ENCODE results near the gene TRAPPC6A.

The TRAPPC6A gene

GRCh38 chr19:45217957-45218334 lies 39.9 kb upstream of the TRAPPC6A start:
- 0 out of 2 replicates have a peak, but pooled peaks cover 4% of the 10 kb centered on the region for H3K27me3 ChIP-seq (ENCODE audit: insufficient read depth, low read length)
- H3K9me2 ChIP-seq (ENCODE audit: low read depth, low read length) = no peaks in the 10 kb centered on the region
- no peaks in the 10 kb centered on the region for H3K79me2 ChIP-seq (ENCODE audit: insufficient read depth, low read length)
- no peak overlapping the region for H3K27ac ChIP-seq (ENCODE audit: low read depth, low read length, poor library complexity, severe bottlenecking)
- no peaks in the 10 kb centered on the region for H3K4me1 ChIP-seq (ENCODE audit: insufficient read depth, low read length, severe bottlenecking)
- no peaks in the 10 kb centered on the region for H3F3A ChIP-seq (ENCODE audit: insufficient read depth, low read length)
- H3K4me3 ChIP-seq (ENCODE audit: low read depth, low read length, poor library complexity, severe bottlenecking) = no peak overlapping the region
- no peaks in the 10 kb centered on the region for H3K9me3 ChIP-seq (ENCODE audit: low read length)
- TF ChIP-seq EZH2 (IDR thresholded peaks at IDR 0.05; ENCODE audit: borderline replicate concordance, low read length) (no peak), CTCF (IDR thresholded peaks at IDR 0.05; ENCODE audit: low read length) (no peak)
- H3K36me3 ChIP-seq (ENCODE audit: insufficient read depth, low read length) = no peaks in the 10 kb centered on the region
- no peak overlapping the region for H3K4me2 ChIP-seq (ENCODE audit: low read length)
- no peak overlapping the region for H2AFZ ChIP-seq (ENCODE audit: low read length)
- no peak overlapping the region for H3K9ac ChIP-seq (ENCODE audit: low read length)
- no peaks in the 10 kb centered on the region for H4K20me1 ChIP-seq (ENCODE audit: insufficient read depth, low read length)

- H3K9ac ChIP-seq (ENCODE audit: low read length) = no peak overlapping the region
- H3K4me3 ChIP-seq (ENCODE audit: low read depth, low read length, poor library complexity, severe bottlenecking) = no peak overlapping the region
- no peaks in the 10 kb centered on the region for H4K20me1 ChIP-seq (ENCODE audit: insufficient read depth, low read length)
- H3K36me3 ChIP-seq (ENCODE audit: insufficient read depth, low read length) = no peaks in the 10 kb centered on the region
- no peaks in the 10 kb centered on the region for H3K9me2 ChIP-seq (ENCODE audit: low read depth, low read length)
- no peak overlapping the region for H2AFZ ChIP-seq (ENCODE audit: low read length)
- no peaks in the 10 kb centered on the region for H3K79me2 ChIP-seq (ENCODE audit: insufficient read depth, low read length)
- H3K9me3 ChIP-seq (ENCODE audit: low read length) = no peaks in the 10 kb centered on the region
- H3K27ac ChIP-seq (ENCODE audit: low read depth, low read length, poor library complexity, severe bottlenecking) = no peak overlapping the region
- H3F3A ChIP-seq (ENCODE audit: insufficient read depth, low read length) = no peaks in the 10 kb centered on the region
- H3K4me2 ChIP-seq (ENCODE audit: low read length) = no peak overlapping the region
- no peak for TF ChIP-seq CTCF (IDR thresholded peaks at IDR 0.05; ENCODE audit: low read length)
- TF ChIP-seq EZH2 (IDR thresholded peaks at IDR 0.05; ENCODE audit: borderline replicate concordance, low read length) = no peak
- H3K4me1 ChIP-seq (ENCODE audit: insufficient read depth, low read length, severe bottlenecking) = no peaks in the 10 kb centered on the region
- no peaks in the 10 kb centered on the region for H3K27me3 ChIP-seq (ENCODE audit: insufficient read depth, low read length)
These were observed 39.3 kb upstream of the TRAPPC6A start for GRCh38 chr19:45217193-45217956.

- no peaks in the 10 kb centered on the region for H3K27me3 ChIP-seq (ENCODE audit: insufficient read depth, low read length)
These were observed 38.6 kb upstream of the TRAPPC6A start for GRCh38 chr19:45216667-45217066.

More at GRCh38 chr19:45216667-45217066, 38.6 kb upstream of the TRAPPC6A start:
- Histone ChIP-seq H2AFZ (ENCODE audit: low read length) (no peak overlapping the region), H3K9ac (ENCODE audit: low read length) (no peak overlapping the region), H3F3A (ENCODE audit: insufficient read depth, low read length) (no peaks in the 10 kb centered on the region), H3K27ac (ENCODE audit: low read depth, low read length, poor library complexity, severe bottlenecking) (no peak overlapping the region), H3K4me1 (ENCODE audit: insufficient read depth, low read length, severe bottlenecking) (no peaks in the 10 kb centered on the region), H3K4me3 (ENCODE audit: low read depth, low read length, poor library complexity, severe bottlenecking) (no peak overlapping the region), H3K9me2 (ENCODE audit: low read depth, low read length) (no peaks in the 10 kb centered on the region), H4K20me1 (ENCODE audit: insufficient read depth, low read length) (no peaks in the 10 kb centered on the region), H3K9me3 (ENCODE audit: low read length) (no peaks in the 10 kb centered on the region), H3K79me2 (ENCODE audit: insufficient read depth, low read length) (no peaks in the 10 kb centered on the region), H3K4me2 (ENCODE audit: low read length) (no peak overlapping the region), H3K36me3 (ENCODE audit: insufficient read depth, low read length) (no peaks in the 10 kb centered on the region)
- TF ChIP-seq CTCF (IDR thresholded peaks at IDR 0.05; ENCODE audit: low read length) = no peak
- no peak for TF ChIP-seq EZH2 (IDR thresholded peaks at IDR 0.05; ENCODE audit: borderline replicate concordance, low read length)

Measured in OCI-LY1 (cell line).